T-helper 22 cell (primary cell): ENCODE results near the gene SNRNP48.

ENCODE experiments used
- DNase-seq: peaks from one replicate; pipeline ENCODE4 v3.0.0-alpha.2; 2020; ENCODE audit warnings: low read depth

The SNRNP48 gene

DNA sequence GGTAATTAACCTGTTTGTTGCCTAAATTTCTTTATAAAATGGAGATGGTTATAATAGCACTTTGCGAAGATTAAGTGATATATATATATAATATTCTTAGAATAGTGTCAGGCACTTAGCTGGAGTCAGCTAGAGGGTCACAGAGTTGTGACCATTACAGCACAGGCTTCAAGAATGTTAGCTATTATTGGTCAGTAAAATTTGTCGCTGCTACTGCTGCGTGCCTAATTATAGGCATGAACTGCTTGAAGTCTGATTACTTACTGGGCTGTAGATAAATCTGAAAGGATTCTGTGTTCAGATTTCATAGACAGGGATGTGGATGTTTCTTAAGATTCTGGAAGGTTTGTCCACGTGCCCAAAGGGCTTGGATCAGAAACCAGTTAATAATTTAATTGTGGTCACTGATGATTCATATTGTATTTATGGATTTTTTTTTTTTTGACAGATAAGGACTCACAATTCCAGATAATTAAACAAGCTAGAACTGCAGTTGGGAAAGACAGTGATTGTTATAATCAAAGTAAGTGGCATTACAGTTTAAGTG lies 4.7 kb downstream of the SNRNP48 start:
- DNase-seq: no peak

- DNase-seq: no peak
Measured at GRCh38 chr6:7604003-7604402, 14.0 kb downstream of the SNRNP48 start.

DNA sequence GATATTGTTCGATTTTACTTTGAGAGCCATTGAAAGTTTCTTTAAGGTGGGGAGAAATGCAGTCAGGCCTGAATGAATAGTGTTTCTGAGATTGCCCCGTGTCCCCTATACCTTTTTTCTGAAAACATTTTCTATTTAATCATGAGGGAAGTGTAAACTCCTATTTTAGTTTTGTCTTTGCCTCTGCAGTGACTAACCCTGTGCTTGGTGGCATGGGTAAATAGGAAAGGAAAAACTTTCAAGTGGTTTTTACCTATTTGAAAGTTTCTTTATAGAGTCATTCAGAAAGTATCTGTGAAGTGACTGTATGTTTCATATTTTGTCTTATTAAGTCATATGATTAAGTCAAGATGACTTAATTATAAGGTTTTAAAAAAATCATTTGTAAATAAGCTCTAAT lies 14.5 kb downstream of the SNRNP48 start:
- no peak for DNase-seq

GRCh38 chr6:7615611-7616383 lies 25.8 kb downstream of the SNRNP48 start:
- no peak for DNase-seq

GRCh38 chr6:7617801-7618764 lies 28.1 kb downstream of the SNRNP48 start:
- no peak for DNase-seq

- no peak for DNase-seq
Measured at GRCh38 chr6:7621761-7622160, 31.8 kb downstream of the SNRNP48 start.

DNA sequence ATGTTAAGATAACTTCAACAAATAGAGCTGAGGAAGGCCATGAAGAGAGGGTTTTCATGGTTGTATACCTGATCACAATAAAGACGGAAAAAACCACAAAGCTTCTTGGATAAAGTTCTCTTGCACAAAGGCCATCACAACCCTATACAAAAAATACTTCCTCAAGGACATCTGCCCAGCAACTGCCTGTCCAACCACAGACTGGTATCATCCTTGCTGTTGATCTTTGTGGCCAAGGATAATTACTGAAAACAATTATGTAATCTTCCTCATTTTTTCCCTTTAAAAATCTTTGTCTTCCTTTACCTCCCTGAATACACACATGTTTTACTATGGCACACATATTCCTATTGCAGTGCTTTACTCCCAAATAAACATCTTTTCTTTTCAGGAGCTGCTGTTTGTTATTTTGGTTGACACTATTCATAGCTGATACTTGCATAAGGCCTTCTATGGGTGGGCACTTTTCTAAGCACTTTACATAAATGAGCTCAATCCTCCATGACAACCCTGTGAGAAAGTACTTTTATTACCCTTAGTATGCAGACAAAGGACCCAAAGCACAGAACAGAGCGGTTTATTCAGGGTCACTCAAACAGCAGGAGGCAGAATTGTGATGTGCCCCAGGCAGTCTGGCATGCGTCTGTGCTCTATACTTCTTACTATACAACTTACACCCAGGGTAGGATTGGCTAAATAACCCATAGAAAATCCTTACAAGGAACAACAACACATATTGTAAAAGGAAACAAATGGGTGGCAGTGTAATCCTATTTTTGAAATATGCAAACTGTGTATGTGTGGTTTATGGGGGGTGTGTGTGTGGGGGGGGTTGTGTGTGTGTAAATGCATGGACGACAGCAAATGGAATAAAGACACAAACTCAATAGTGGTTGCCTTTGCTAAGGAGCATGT lies 35.1 kb downstream of the SNRNP48 start:
- no peak for DNase-seq

DNA sequence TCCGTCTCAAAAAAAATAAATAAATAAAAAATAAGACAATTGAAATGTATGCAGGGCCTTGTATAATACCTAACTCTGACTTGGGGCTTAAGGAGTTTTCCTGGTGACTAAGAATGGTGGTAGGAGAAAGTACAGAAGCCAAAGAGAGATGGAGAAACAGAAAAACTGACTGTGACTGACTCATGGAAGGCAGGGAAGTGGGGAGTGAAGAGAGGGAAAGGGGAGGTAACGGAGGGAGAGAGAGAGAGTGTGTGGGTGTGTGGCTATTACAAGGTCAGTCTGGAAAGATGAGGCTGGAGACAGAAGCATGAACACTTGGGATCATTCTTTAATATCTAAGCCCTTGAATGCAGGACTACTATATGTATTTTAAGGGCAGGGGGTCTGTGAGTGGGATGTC lies 38.5 kb downstream of the SNRNP48 start:
- no peak for DNase-seq

DNA sequence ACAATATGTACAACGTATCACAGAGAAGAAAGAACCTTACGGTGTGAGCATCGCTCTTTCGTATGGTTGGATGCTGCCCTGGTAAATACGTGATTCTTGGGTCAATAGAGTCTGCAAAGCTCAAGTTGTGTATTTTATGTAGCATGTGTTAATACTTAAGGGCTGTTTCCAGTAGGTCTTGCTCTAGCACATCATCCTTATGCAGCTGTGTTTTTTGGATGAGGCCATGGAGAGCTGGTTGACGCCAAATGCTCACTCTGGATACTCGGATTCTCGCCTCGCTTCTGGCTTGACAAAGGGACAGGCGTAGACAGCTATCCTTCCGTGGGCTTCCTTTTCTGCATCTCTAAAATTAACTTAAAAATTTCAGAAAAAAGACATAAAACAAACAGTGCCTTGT lies 38.9 kb downstream of the SNRNP48 start:
- no peak for DNase-seq

DNA sequence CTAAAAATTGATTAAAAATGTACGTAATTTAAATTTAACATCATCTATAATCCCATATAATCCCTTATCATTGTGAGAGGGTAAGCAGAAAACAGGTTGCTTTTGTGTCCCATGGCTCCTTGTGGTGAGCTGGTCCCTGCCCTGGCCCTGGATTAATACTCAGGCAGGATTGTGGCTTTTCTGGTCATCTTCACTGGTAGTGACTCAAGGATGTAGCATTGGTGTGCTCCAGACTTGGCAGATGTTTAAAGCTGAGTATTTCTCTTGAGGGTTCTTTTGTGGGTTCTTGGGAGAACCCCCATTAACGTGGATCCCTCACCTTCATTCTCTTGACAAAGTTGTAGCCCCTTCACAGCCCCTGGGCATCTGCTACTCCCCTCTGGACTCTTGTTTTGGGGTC lies 39.3 kb downstream of the SNRNP48 start:
- no peak for DNase-seq

- no peak for DNase-seq
Measured at GRCh38 chr6:7630792-7631191, 40.8 kb downstream of the SNRNP48 start.

- DNase-seq: no peak
Measured at GRCh38 chr6:7631466-7631865, 41.5 kb downstream of the SNRNP48 start.

DNA sequence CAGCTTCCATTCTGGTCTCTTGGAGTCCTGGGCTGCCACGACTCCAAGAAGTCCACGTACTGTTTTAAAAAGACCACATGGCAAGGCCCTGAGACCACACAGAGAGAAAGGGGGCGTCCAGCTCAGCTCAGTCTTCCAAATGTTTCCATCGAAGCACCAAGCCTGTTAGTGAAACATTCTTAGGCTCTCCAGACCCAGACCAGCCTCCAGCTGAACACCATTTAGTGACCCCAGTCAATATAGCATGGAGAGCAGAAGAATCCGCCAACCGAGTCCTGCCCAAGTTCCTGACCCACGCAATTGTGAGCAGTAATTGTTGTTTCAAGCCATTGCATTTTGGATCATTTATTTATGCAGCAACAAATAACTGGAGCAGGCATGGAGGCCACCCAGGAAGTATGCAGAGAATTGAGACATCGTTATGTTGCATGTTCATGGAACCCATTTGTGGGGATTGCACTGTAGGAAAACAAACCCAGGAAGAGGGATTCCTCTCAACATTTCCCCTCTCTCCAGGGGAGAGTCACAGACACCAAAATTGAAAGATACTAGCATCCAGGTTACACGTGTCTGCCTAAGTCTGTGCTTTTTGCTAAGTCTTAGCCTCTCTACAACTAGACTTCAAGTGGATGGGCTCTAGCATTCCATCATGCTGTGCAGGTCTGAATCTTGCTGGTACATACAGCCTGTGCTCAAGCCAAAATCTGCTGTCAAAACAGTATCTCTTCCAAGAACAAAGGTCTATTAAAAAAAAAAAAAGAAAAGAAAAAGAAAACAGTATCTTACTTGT lies 42.7 kb downstream of the SNRNP48 start:
- no peak for DNase-seq

DNA sequence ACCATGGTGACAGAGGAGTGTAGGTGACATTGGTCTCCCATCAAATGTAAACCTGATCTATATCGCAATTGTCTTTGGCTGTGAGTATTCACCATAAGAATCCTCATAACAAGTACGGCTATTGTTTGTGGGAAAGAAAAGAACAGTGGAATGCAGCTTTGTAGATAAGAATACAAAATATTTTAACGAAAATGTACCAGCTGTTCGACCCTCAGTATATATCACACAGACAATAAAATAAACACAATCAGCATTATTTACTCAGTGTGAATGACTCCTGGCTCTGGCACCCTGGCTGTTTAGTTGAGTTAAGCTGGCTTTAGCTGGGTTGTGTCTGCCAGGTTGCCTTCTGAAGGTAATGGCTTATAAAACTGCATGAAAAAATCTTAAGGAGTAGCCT lies 43.4 kb downstream of the SNRNP48 start:
- no peak for DNase-seq

DNA sequence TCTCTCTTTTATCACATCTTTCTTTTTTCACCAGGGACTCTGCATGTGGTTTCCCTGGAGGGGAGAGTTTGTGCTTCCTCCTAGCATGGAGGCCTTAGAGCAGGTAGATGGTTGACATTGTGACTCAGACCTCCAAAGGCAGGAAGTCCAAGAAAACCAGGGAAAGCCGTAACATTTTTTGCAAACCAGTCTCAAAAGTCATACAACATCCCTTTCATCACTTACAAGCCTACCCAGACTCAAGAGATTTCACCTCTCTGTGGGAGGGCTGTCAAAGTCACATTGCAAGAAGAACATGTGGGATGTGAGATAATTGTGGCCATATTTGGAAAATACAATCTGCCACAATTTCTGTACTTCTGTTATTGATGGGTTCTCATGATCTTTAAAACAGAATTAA lies 46.2 kb downstream of the SNRNP48 start:
- DNase-seq: no peak

- DNase-seq: no peak
Measured at GRCh38 chr6:7637533-7637932, 47.5 kb downstream of the SNRNP48 start.

GRCh38 chr6:7639427-7639826 lies 49.4 kb downstream of the SNRNP48 start:
- no peak for DNase-seq

DNA sequence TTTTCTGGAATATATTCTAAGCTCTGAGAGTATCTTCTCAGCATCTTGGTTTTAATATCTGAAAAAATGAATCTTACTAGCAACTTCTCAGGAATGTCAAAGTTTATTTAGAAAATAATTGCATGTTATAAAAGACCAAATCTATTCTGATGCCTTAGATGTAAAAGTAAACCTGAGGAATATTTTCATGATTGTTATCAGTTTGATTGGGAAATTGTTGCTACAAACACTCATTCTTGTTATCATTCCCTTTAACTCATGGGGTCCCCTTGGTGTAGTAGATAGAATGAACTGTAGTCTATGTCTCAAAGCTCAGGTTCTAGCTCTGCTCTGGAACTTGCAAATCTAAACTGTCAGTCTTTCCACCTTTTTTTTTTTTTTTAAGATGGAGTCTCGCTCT lies 50.0 kb downstream of the SNRNP48 start:
- no peak for DNase-seq

DNA sequence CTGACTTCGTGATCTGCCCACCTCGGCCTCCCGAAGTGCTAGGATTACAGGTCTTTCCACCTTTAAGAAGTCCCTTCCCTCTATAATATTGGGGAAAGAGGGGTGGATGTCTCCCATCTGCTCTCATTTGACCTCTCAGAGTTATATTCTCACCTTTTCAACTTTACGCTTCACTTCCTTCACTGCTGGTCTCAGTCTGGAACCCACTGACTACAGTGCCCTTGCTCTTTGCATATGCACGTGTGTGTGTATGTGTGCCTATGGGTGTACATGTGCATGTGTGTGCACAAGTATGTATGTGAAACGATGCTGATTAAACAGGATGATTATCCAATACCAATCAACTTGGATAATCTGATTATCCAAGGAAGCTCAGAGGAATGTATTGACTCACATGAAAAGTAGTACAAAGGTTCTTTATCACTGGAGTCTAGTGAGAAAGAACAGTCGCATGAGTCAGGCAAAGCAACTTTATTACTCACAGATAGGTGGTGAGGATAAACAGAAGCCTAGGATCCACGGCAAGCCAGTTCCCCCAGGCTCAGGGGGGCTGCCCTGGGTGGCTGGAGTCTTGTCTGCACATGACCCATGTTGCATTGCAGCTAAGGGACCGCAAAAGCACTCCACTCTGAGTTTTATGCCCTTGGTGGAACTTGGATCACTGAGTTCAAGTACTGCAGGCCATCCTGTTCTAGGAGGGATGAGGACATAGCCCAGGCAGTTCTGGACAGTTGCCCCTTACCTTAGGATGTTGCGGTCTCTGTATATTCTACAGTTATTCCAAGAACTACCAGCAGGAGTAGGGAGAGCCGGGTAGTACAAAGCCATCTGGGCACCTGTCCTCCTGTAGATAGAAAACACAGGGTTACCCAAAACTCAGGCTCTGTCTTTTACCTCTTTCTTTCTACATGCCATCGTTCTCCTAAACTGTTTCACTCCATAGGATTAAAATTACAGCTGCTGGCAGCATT lies 50.9 kb downstream of the SNRNP48 start:
- no peak for DNase-seq

- no peak for DNase-seq
Measured at GRCh38 chr6:7642791-7643190, 52.8 kb downstream of the SNRNP48 start.
